SJSA1 (cell line): ENCODE data around the gene MISP3. TPM values are rescaled to one million over a fixed set of nuclear protein-coding genes. Genes with fewer than 3 reads are reported as not detected.

Experiments
- DNase-seq, 2 experiments: peaks; one replicate each; pipeline ENCODE4 v3.0.0-alpha.2; 2015 to 2020; ENCODE audit warnings: low spot score in 2 of 2, low read depth in 1 of 2
- H3K27ac ChIP-seq: fragments of 250-450 bp; sonication (Bioruptor Pico); 2 replicates; pipeline ENCODE4 v1.5.1; 2020; ENCODE audit warnings: mild to moderate bottlenecking, moderate library complexity
- H3K27me3 ChIP-seq: fragments of 250-450 bp; sonication (Bioruptor Pico); replicated peaks from 2 replicates; pipeline ENCODE4 v1.5.1; 2020; ENCODE audit warnings: mild to moderate bottlenecking, moderate library complexity
- H3K36me3 ChIP-seq: fragments of 250-450 bp; sonication (Bioruptor Pico); 2 replicates; pipeline ENCODE4 v1.5.1; 2020; ENCODE audit warnings: mild to moderate bottlenecking
- H3K4me1 ChIP-seq: fragments of 250-450 bp; sonication (Bioruptor Pico); replicated peaks from 2 replicates; pipeline ENCODE4 v1.6.1; 2021; ENCODE audit warnings: mild to moderate bottlenecking
- H3K4me3 ChIP-seq: fragments of 250-450 bp; sonication (Bioruptor Pico); 2 replicates; pipeline ENCODE4 v1.5.1; 2020; ENCODE audit warnings: mild to moderate bottlenecking
- H3K9me3 ChIP-seq: fragments of 250-450 bp; sonication (Bioruptor Pico); replicated peaks from 2 replicates; pipeline ENCODE4 v1.5.1; 2020; ENCODE audit warnings: mild to moderate bottlenecking
- total RNA-seq: library from RNA; depleted of rRNA; stranded (reverse); fragments of >200 nt; shearing (Covaris generic); gene quantifications from 2 replicates; pipeline ENCODE4 v1.2.3, GENCODE V29; 2014

MISP3 gene
- total RNA-seq, 1 experiment from 2014 or later = 0.34 TPM

DNA sequence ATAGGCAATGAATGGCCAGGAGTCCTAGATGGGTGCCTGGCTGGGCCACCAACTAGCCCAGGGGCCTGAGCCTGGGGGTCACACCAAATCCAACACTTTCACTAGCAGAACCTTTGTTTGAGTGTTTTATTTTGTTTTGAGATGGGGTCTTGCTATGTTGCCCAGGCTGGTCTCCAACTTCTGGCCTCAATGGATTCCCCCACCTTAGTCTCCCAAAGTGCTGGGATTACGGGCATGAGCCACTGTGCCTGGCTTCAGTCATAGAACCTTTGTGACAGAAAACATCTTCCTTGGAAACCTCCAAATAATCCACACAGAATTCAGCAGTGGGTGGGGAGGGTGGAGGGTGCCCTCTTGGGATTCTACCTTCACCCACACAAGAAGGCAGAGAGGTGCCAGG is 38.9 kb downstream of the MISP3 start:
- H3K4me1 ChIP-seq = peaks cover 4% of the 10 kb centered on the region
- no peak overlapping the region for H3K27ac ChIP-seq
- no peaks in the 10 kb centered on the region for H3K9me3 ChIP-seq
- no peak overlapping the region for H3K4me3 ChIP-seq
- H3K36me3 ChIP-seq = peaks cover 7% of the 10 kb centered on the region; the same call in 1 of the 2 replicates
- no peak for DNase-seq
- H3K27me3 ChIP-seq = no peaks in the 10 kb centered on the region

DNA sequence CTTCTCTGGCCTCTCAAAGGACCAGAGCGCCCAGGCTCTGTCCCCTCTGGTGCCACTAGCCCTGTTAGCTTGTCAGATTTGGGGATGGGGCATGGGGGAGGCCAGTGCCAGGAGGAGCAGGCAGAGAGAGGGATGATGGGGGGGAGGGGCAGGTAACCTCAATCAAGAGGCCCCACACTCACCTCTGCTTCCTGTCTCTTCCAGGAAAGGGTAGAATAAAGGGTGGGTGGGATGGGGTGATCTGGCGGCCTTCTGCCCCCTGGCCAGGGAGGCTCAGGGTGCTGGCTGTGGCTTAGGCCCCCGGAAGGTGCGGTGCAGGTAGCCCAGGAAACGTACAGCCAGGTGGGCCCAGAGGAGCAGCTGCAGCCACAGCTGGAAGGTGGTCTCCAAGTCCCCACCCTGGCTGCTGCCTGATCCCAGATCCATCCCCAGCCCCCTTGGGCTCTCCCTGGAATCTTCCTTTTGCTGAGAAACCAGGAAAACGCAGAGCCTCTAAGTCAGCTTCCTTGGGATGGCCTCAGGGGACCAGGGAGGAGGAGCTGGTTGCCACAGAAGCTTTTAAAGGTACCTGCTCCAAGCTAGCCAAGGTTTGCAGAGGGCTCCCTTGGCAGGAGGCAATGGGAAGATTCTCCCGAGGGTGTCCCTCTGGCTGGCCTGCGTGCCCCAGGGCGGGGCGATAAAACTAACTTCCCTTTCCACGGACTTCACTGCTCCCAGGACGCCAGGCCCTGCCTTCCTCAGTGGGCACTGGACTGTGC is 39.6 kb downstream of the MISP3 start:
- Histone ChIP-seq H3K27ac (no peak overlapping the region), H3K27me3 (no peaks in the 10 kb centered on the region), H3K9me3 (no peaks in the 10 kb centered on the region), H3K4me3 (no peak overlapping the region), H3K4me1 (peaks cover 7% of the 10 kb centered on the region), H3K36me3 (peaks cover 6% of the 10 kb centered on the region; the same call in 1 of the 2 replicates)
- no peak for DNase-seq

DNA sequence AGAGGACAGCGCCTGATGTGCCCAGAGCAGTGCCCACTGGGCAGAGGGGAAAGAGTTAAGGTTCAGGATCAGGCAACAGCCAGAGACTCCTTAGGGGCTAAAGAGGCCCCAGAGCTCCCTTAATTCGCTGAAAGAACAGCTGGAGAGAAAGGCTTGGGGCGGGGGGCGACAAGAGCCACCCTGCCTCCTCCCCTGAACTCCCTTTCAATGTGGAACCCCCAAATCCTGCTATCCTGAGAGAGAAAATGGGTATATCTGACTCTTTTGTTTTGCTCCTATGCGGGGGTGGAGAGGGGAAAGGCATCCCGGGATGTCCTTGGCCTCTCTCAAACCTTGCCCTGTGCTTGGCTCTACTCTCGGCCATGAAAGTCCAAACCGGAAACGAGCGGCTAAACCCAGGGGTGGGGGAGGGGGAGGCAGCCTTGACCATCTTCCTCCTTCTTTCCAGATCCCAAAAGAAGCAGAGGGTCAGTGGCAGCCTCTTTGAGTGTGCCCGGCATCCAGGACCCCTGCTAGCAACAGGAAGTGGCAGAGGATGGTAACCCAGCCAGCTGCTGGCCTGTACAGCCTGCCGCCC is 40.3 kb downstream of the MISP3 start:
- Histone ChIP-seq H3K36me3 (peaks cover 2% of the 10 kb centered on the region; the same call in 1 of the 2 replicates), H3K9me3 (no peaks in the 10 kb centered on the region), H3K4me1 (peaks cover 7% of the 10 kb centered on the region), H3K4me3 (no peak overlapping the region), H3K27ac (no peak overlapping the region), H3K27me3 (no peaks in the 10 kb centered on the region)
- no peak for DNase-seq

DNA sequence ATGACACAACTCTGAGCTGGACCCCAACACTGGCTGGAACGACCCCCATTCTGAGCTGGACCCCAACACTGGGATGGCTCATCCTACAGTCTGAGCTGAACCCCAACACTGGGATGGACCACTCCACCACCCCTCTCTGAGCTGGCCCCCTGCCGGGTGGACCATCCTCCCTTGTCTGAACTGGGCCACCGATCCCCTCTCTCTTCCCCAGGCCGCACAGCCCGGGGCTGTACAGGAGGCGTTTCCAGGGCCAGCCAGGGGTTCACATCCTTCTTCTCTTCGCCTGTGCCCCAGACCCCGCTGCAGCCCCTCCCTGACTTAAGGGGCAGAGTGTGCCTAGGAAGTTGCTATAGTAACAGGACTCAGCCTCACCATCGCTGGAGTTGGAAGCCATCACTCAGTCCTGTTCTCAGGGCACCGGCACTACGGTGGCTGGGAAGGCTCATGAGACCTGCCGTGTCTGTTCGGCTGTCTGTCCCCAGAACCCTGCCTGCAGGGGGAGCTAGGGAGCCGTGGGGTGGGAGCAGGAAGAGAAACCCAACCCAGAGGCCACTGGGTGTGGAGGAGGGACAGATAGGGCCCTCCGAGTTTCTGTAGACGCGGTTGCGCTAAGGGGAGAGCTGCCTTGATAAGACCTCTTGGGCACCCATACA is 41.3 kb downstream of the MISP3 start:
- peaks cover 14% of the 10 kb centered on the region for H3K4me1 ChIP-seq
- no peak overlapping the region for H3K4me3 ChIP-seq
- DNase-seq = no peak
- no peak overlapping the region for H3K27ac ChIP-seq
- H3K27me3 ChIP-seq = no peaks in the 10 kb centered on the region
- 0 out of 2 replicates have a peak, but pooled peaks cover 4% of the 10 kb centered on the region for H3K9me3 ChIP-seq
- H3K36me3 ChIP-seq = peaks cover 8% of the 10 kb centered on the region

DNA sequence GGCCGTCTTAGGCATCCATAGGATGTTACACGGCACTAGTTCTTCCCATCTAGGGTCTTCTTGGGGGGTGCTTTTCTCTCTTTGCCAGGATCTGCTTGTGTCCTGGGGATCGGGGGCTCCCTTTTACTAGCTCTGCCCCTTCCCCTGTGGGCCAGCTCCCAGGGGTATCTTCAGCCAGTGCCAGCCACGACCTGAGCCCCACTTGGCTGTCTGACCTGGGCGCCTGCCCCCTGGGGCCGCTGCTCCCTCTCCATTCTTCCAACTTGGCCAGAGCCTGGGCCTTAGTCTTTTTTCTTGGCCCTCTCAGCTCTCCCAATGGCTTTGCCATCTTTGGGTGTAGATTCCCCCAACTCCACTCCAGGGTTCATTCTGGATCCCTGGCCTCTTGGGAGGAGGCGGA is 41.9 kb downstream of the MISP3 start:
- H3K9me3 ChIP-seq = 0 out of 2 replicates have a peak, but pooled peaks cover 4% of the 10 kb centered on the region

DNA sequence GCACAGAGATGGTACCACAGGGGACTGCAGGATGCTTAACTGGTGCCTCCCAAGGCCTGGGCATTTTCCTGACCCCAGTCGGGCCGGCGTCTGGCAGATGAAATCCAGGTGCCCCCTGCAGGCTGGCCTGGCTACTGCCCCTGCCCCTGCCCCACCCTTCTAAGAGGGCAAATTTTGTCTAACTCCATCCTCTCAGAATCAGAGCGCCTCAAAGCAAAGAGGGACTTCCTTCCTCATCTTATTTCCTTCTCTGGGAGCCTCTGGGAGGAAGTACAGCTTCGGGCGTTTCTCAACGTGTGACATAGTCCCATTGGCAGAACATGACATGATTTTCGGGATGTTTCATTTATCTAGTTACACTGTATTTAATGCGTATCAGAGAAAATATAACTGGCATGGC is 42.3 kb downstream of the MISP3 start:
- H3K4me1 ChIP-seq = peaks cover 15% of the 10 kb centered on the region
- no peak overlapping the region for H3K4me3 ChIP-seq
- peaks cover 10% of the 10 kb centered on the region for H3K36me3 ChIP-seq
- H3K9me3 ChIP-seq = 0 out of 2 replicates have a peak, but pooled peaks cover 4% of the 10 kb centered on the region
- H3K27me3 ChIP-seq = no peaks in the 10 kb centered on the region
- H3K27ac ChIP-seq = no peak overlapping the region
- no peak for DNase-seq

More for the DNA sequence above, 41.9 kb downstream of the MISP3 start:
- Histone ChIP-seq H3K27me3 (no peaks in the 10 kb centered on the region), H3K36me3 (peaks cover 8% of the 10 kb centered on the region), H3K27ac (no peak overlapping the region), H3K4me1 (peaks cover 15% of the 10 kb centered on the region), H3K4me3 (no peak overlapping the region)
- DNase-seq = no peak

DNA sequence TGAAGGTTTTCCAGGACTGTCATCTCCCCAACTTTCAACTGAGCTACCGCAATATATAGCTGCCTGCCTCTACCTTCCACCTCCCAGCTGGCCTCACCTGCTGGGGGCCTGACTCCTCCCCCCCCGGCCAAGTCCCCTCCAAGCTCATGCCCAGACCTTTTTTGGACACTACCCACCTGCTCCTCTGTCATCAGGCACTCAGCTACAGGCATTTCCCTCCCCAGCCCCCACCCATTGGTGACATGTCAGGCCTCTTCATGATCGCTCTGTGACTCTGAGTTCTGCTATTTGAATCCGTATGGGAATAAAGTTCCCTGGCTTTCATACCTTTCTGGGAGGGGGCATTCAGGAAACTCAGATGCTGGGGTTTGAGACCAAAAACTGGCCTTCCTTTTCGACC is 43.2 kb downstream of the MISP3 start:
- no peak for DNase-seq
- H3K27me3 ChIP-seq = no peaks in the 10 kb centered on the region
- peaks cover 15% of the 10 kb centered on the region for H3K4me1 ChIP-seq
- H3K9me3 ChIP-seq = 0 out of 2 replicates have a peak, but pooled peaks cover 4% of the 10 kb centered on the region
- no peak overlapping the region for H3K4me3 ChIP-seq
- H3K36me3 ChIP-seq = peaks cover 19% of the 10 kb centered on the region
- no peak overlapping the region for H3K27ac ChIP-seq

DNA sequence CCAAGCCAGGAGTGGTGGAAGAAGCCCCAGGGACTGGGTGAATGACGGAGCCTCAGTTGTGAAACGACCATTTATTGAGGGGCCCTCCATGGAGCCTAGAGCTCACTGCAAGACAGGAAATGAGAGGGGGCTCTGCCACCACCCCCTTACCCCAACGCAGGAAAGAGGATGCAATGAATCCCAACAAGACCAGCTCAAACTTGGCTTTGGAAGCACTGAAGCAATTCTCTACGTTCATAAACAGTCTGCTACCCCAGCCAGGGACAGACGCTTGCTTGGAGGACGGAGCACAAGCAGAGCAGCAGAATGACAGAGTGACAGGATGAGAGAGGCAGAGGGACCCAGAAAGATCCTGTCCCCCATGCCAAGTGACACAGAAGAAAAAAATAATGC is 43.9 kb downstream of the MISP3 start:
- H3K4me1 ChIP-seq = peaks cover 15% of the 10 kb centered on the region
- H3K27ac ChIP-seq = no peak overlapping the region
- no peaks in the 10 kb centered on the region for H3K27me3 ChIP-seq
- H3K36me3 ChIP-seq = peaks cover 25% of the 10 kb centered on the region
- DNase-seq = no peak
- 0 out of 2 replicates have a peak, but pooled peaks cover 4% of the 10 kb centered on the region for H3K9me3 ChIP-seq
- peak overlapping the region; percentile 68 for H3K4me3 ChIP-seq

DNA sequence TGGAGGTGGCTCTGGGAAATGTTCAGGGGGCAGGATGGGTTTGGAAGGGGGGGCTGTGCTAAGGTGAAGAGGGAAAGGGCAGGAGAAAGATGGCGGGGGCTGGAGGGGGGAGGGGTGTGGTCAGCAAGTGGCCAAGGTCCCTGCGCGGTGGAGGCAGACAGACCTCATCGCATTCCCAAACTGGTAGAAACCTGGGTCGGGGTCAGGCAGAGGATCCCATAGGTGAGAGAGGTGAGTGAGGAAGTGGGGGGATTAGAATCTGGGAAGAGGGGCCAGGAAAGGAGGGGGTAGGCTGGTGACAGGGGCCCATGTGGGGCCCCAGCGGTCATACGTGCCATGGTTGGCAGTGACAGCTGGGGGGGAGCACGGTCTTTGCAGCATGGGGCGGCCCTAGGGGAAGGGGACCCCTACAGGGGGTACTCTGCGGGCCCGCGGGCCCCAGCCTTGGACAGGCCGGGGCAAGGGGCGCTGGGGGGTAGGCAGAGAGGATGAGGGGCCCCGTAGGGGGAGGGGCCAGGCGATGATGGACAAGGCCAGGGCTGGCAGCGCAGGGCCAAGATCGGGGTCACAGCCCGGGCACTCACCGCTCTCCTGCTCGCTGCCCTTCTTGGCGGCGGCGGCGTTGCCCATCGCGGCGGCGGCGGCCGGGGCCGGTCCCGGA is 44.5 kb downstream of the MISP3 start:
- 0 out of 2 replicates have a peak, but pooled peaks cover 4% of the 10 kb centered on the region for H3K9me3 ChIP-seq
- DNase-seq = no peak
- H3K27me3 ChIP-seq = no peaks in the 10 kb centered on the region
- H3K27ac ChIP-seq = no peak overlapping the region
- peaks cover 15% of the 10 kb centered on the region for H3K4me1 ChIP-seq
- H3K36me3 ChIP-seq = peaks cover 27% of the 10 kb centered on the region
- H3K4me3 ChIP-seq = peak overlapping the region; percentile 68

DNA sequence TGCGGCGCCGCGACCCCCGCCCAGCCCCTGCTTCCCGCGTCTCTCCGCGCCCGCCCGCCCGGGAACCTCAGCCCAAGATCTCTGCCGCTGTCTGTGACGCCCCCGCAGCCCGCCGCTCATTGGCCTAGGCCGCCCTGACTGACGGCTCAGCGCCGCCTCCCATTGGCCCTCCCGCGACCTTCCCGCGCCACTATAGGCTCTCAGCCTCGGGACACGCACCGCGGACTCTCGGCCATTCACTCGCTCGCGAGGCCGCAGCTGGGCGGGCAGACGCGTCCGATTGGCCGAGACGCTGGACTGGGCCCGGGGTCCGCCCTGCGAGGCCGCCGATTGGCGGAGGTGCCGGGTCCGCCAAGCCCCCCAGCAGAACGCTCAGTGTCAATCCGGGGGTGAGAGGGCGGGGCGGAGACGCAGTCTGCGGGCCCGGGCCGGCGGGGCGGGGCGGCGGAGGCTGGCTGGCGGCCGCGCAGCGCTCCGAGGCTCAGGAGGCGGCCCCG is 45.1 kb downstream of the MISP3 start, which contains the start of gene PRKACA:
TSS of gene PRKACA (minus strand) at position 95 of the 497 bp plus-strand sequence. CDS start 215 bp downstream, outside the sequence.
- H3K27ac ChIP-seq = peak within 1 kb of the TSS; percentile 29
- H3K9me3 ChIP-seq = 0 out of 2 replicates have a peak, but pooled peaks cover 4% of the 10 kb centered on the region
- H3K36me3 ChIP-seq = peaks cover 32% of the 10 kb centered on the region
- H3K4me1 ChIP-seq = peaks cover 15% of the 10 kb centered on the region
- no peaks in the 10 kb centered on the region for H3K27me3 ChIP-seq
- DNase-seq = peak; percentile 96 to 99
- peak within 1 kb of the TSS; percentile 68 for H3K4me3 ChIP-seq

DNA sequence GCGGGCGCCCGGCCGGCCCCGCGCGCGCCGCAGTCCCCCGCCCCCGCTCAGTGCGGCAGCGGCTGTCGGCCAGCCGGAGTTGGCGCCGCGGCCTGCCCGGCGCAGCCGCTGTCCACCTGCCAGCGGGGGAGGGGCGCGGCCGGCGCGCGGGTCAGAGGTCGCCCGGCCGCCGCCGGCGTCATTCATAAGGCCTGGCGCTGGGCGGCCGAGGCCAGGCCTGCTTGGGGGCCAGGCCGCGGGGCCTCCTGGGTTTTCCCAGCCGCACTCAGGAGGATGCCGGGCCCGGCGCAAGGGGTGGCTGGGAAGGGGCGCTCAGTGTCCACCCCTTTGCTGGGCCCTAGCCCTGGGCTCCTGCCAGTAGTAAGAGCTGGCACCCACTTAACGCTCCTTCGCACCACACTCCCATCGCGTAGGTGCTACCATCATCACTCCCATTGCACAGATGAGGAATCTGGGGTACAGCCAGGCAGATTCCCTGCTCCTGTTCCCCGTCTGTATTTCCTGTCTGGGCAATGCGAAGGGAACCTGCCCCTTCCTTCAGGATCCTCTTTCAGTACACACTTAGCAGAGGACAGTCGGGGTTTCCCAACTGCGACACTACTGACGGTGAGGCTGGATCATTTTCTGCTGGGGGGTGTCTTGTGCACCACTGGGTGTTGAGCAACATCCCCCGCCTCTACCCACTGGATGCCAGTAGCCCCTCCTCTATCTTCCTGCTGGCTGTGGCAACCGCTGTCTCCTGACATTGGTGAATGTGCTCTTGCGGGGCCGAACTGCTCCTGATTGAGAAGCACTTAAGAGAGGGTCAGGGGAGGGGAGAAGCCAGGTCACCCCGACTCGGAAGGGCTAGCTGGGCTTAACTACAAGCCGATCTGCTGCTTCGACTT is 45.8 kb downstream of the MISP3 start:
- H3K4me1 ChIP-seq = peaks cover 15% of the 10 kb centered on the region
- no peaks in the 10 kb centered on the region for H3K27me3 ChIP-seq
- peak in 1 of 2 experiments; percentile 31 for DNase-seq
- H3K4me3 ChIP-seq = peak overlapping the region; percentile 68
- 0 out of 2 replicates have a peak, but pooled peaks cover 4% of the 10 kb centered on the region for H3K9me3 ChIP-seq
- H3K27ac ChIP-seq = peak overlapping the region; percentile 29
- peaks cover 35% of the 10 kb centered on the region for H3K36me3 ChIP-seq

DNA sequence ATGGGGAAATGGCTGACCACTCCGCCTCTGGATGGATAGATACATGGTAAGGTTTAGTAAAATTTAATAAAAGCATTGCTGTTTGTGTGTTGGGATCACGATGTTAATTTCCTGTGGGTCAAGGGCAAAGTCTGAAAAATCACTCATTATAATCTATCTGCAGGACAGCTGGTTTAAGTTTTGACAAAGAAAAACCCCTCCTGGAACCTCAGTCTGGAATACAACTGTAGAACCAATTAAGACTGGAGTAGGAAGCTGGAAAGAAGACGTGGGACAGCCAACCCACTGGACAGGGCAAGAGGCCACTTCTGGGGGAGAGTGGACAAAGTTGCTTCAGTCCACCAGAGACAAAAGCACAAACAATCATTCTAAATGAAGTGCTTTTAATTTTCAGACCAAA is 46.6 kb downstream of the MISP3 start:
- DNase-seq = no peak
- no peak overlapping the region for H3K27ac ChIP-seq
- peaks cover 15% of the 10 kb centered on the region for H3K4me1 ChIP-seq
- H3K4me3 ChIP-seq = no peak overlapping the region
- no peaks in the 10 kb centered on the region for H3K27me3 ChIP-seq
- H3K36me3 ChIP-seq = peaks cover 39% of the 10 kb centered on the region
- 0 out of 2 replicates have a peak, but pooled peaks cover 4% of the 10 kb centered on the region for H3K9me3 ChIP-seq
